Astrocyte (in vitro differentiated cells and primary cell): Measurements from ENCODE around the gene PDXK. TPM values are rescaled to one million over a fixed set of nuclear protein-coding genes. Genes with fewer than 3 reads are reported as not detected.

ENCODE experiments used
- DNase-seq: peaks from one replicate; pipeline ENCODE4 v3.0.0-alpha.2; 2010; ENCODE audit warnings: low read depth
- FAIRE-seq: peaks from 2 replicates; lab custom pipeline; 2011; peaks lifted over from hg19 to GRCh38; lab: Jason Lieb, UNC
- H2AFZ ChIP-seq: 2 replicates; pipeline ENCODE4 v1.6.0; 2012; ENCODE audit warnings: low read depth, low read length, inconsistent platforms
- H3K27ac ChIP-seq: 2 replicates; pipeline ENCODE4 v1.5.1; 2011; ENCODE audit warnings: low read depth, low read length, inconsistent platforms
- H3K27me3 ChIP-seq: 2 replicates; pipeline ENCODE4 v1.6.0; 2011; ENCODE audit warnings: low read length, inconsistent platforms; ENCODE audit not compliant: insufficient read depth
- H3K36me3 ChIP-seq: 2 replicates; pipeline ENCODE4 v1.5.1; 2011; ENCODE audit warnings: low read length, inconsistent platforms; ENCODE audit not compliant: insufficient read depth
- H3K4me1 ChIP-seq: 2 replicates; pipeline ENCODE4 v1.5.1; 2011; ENCODE audit warnings: low read length, inconsistent platforms; ENCODE audit not compliant: insufficient read depth
- H3K4me2 ChIP-seq: 2 replicates; pipeline ENCODE4 v1.6.0; 2012; ENCODE audit warnings: low read length, inconsistent platforms
- H3K4me3 ChIP-seq: 2 replicates; pipeline ENCODE4 v1.5.1; 2011; ENCODE audit warnings: low read depth, mild to moderate bottlenecking, low read length, inconsistent platforms; ENCODE audit not compliant: insufficient read depth
- H3K79me2 ChIP-seq: 2 replicates; pipeline ENCODE4 v1.6.0; 2012; ENCODE audit warnings: mild to moderate bottlenecking, low read length, inconsistent platforms; ENCODE audit not compliant: insufficient read depth
- H3K9ac ChIP-seq: 2 replicates; pipeline ENCODE4 v1.6.0; 2012; ENCODE audit warnings: mild to moderate bottlenecking, low read length, inconsistent platforms
- H3K9me3 ChIP-seq: 2 replicates; pipeline ENCODE4 v1.5.1; 2012; ENCODE audit warnings: low read depth, mild to moderate bottlenecking, low read length, inconsistent platforms; ENCODE audit not compliant: insufficient read depth
- H4K20me1 ChIP-seq: 2 replicates; pipeline ENCODE4 v1.6.0; 2012; ENCODE audit warnings: low read length, inconsistent platforms; ENCODE audit not compliant: insufficient read depth
- H3K27ac Mint-ChIP-seq: one replicate; pipeline ENCODE4 v1.8.0; 2021; ENCODE audit warnings: mild to moderate bottlenecking, mixed read lengths; ENCODE audit not compliant: unreplicated experiment
- H3K27me3 Mint-ChIP-seq: one replicate; pipeline ENCODE4 v1.8.0; 2021; ENCODE audit warnings: low read depth, mixed read lengths; ENCODE audit not compliant: unreplicated experiment
- H3K36me3 Mint-ChIP-seq: one replicate; pipeline ENCODE4 v1.8.0; 2021; ENCODE audit warnings: low read depth, mixed read lengths; ENCODE audit not compliant: unreplicated experiment
- H3K4me1 Mint-ChIP-seq: one replicate; pipeline ENCODE4 v1.8.0; 2021; ENCODE audit warnings: low read depth, mixed read lengths; ENCODE audit not compliant: unreplicated experiment
- H3K4me3 Mint-ChIP-seq: one replicate; pipeline ENCODE4 v1.8.0; 2021; ENCODE audit warnings: mild to moderate bottlenecking, moderate library complexity, mixed read lengths; ENCODE audit not compliant: unreplicated experiment
- H3K9me3 Mint-ChIP-seq: one replicate; pipeline ENCODE4 v1.8.0; 2021; ENCODE audit warnings: mild to moderate bottlenecking, mixed read lengths; ENCODE audit not compliant: unreplicated experiment
- CTCF ChIP-seq: IDR thresholded peaks from 2 replicates; pipeline ENCODE4 v1.5.1; 2011; ENCODE audit warnings: low read depth, mild to moderate bottlenecking, inconsistent platforms, low read length, moderate library complexity; ENCODE audit not compliant: insufficient read depth
- EZH2 ChIP-seq: IDR thresholded peaks from 2 replicates; pipeline ENCODE4 v1.6.1; 2012; ENCODE audit warnings: mild to moderate bottlenecking, low read length, inconsistent platforms; ENCODE audit not compliant: insufficient read depth
- total RNA-seq: library from RNA; stranded (reverse); gene quantifications from 2 replicates; pipeline ENCODE4 v1.2.1, GENCODE V29; 2021

PDXK gene
- total RNA-seq, 1 donor from 2014 or later, result 180 TPM

DNA sequence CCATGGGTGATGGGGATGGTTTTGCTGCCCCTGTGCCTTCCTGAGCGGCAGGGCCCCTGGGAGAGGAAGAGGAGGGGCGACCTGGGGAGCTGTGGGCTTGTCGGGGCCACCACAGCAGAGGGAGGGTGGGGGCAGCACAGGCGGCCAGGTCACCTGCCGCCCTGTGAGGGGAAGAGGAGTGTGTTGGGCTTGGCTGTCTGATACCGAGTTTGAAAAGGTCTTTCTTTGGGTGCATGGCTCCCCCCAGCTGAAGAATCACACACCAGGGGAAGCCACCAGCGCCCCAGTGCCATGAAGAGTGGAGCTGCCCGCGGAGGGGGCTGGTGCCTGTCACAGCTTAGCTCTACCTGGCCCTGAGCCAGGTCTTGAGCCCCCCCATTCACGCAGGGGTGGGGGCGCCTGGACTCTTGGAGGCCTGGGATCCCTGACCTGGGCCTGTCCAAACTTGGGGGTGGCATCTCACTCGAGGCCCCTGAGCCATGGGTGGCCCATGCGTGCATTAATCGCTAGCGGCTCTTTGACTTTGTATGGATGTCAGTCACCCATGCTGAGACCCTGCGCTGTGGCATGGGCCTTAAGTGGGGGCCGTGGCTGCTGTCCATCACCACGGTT lies 30.8 kb downstream of the PDXK start:
- Mint-ChIP-seq H3K9me3 (no peaks in the 10 kb centered on the region), H3K27me3 (no peaks in the 10 kb centered on the region), H3K4me3 (no peak overlapping the region), H3K36me3 (peaks cover 31% of the 10 kb centered on the region), H3K4me1 (no peaks in the 10 kb centered on the region), H3K27ac (no peak overlapping the region)
- H3K4me3 ChIP-seq, result no peak overlapping the region
- no peak for DNase-seq
- H3K27ac ChIP-seq, result no peak overlapping the region
- H3K9ac ChIP-seq, result no peak overlapping the region
- no peaks in the 10 kb centered on the region for H3K79me2 ChIP-seq
- H3K4me1 ChIP-seq, result no peaks in the 10 kb centered on the region
- TF ChIP-seq CTCF (no peak), EZH2 (no peak)
- no peak overlapping the region for H3K4me2 ChIP-seq
- no peaks in the 10 kb centered on the region for H3K27me3 ChIP-seq
- H3K9me3 ChIP-seq, result no peaks in the 10 kb centered on the region
- peaks cover 17% of the 10 kb centered on the region for H3K36me3 ChIP-seq
- peaks cover 27% of the 10 kb centered on the region for H4K20me1 ChIP-seq
- H2AFZ ChIP-seq, result no peak overlapping the region
- FAIRE-seq, result no peak

- H3K36me3 Mint-ChIP-seq, result peaks cover 29% of the 10 kb centered on the region
- no peaks in the 10 kb centered on the region for H3K27me3 Mint-ChIP-seq
- H4K20me1 ChIP-seq, result peaks cover 24% of the 10 kb centered on the region
- H3K4me3 ChIP-seq, result no peak overlapping the region
- no peak overlapping the region for H2AFZ ChIP-seq
- H3K36me3 ChIP-seq, result peaks cover 16% of the 10 kb centered on the region
- H3K9ac ChIP-seq, result no peak overlapping the region
- no peak for TF ChIP-seq CTCF
- TF ChIP-seq EZH2, result no peak
- no peak overlapping the region for H3K27ac Mint-ChIP-seq
- no peaks in the 10 kb centered on the region for H3K4me1 Mint-ChIP-seq
- no peaks in the 10 kb centered on the region for H3K9me3 Mint-ChIP-seq
- no peaks in the 10 kb centered on the region for H3K79me2 ChIP-seq
- no peaks in the 10 kb centered on the region for H3K27me3 ChIP-seq
- no peak overlapping the region for H3K4me3 Mint-ChIP-seq
- no peak overlapping the region for H3K4me2 ChIP-seq
- no peaks in the 10 kb centered on the region for H3K4me1 ChIP-seq
- no peak for FAIRE-seq
- DNase-seq, result no peak
- H3K27ac ChIP-seq, result no peak overlapping the region
- no peaks in the 10 kb centered on the region for H3K9me3 ChIP-seq
These were observed 31.6 kb downstream of the PDXK start for GRCh38 chr21:43750339-43751033.
